Activated CD8-positive, alpha-beta memory T cell treated with anti-CD3 and anti-CD28 coated beads, Interleukin-2, amount 10 ng/mL, durations not matched to agents 7 days and 5 days (primary cell): ENCODE data around the gene NFIX. TPM values are rescaled to one million over a fixed set of nuclear protein-coding genes. Genes with fewer than 3 reads are reported as not detected.
A peak's percentile ranks its signal among the peaks of the same experiment; 100 is the strongest.

ENCODE experiments used
- ATAC-seq: fragments of 150-1000 bp; cut with Tn5 transposase; one replicate; pipeline ENCODE4 v1.10.0; 2021; ENCODE audit warnings: moderate library complexity
- CTCF ChIA-PET: fragments of 350-600 bp; sonication (Branson Sonifier 250); formaldehyde crosslinking; loops from one replicate; lab custom pipeline; 2021; ENCODE audit warnings: antibody characterized with exemption; lab: Charles Lee
- DNase-seq: peaks from one replicate; pipeline ENCODE4 v3.0.0-alpha.2; 2020
- H3K27ac Mint-ChIP-seq: one replicate; pipeline ENCODE4 v1.8.0; 2021; ENCODE audit warnings: mild to moderate bottlenecking, mixed read lengths
- H3K27me3 Mint-ChIP-seq: one replicate; pipeline ENCODE4 v1.8.0; 2021; ENCODE audit warnings: mixed read lengths
- H3K36me3 Mint-ChIP-seq: one replicate; pipeline ENCODE4 v1.8.0; 2021; ENCODE audit warnings: mild to moderate bottlenecking, mixed read lengths
- H3K4me1 Mint-ChIP-seq: one replicate; pipeline ENCODE4 v1.8.0; 2021; ENCODE audit warnings: mixed read lengths
- H3K4me3 Mint-ChIP-seq: one replicate; pipeline ENCODE4 v1.8.0; 2021; ENCODE audit warnings: mild to moderate bottlenecking, moderate library complexity, mixed read lengths
- H3K9me3 Mint-ChIP-seq: one replicate; pipeline ENCODE4 v1.8.0; 2022; ENCODE audit warnings: low read depth, mixed read lengths
- total RNA-seq, 2 experiments: library from RNA; stranded (reverse); gene quantifications; one replicate each; pipeline ENCODE4 v1.2.3, GENCODE V29; 2021

Gene NFIX
- total RNA-seq, 2 experiments from 2014 or later = 0.21 to 0.32 TPM

DNA sequence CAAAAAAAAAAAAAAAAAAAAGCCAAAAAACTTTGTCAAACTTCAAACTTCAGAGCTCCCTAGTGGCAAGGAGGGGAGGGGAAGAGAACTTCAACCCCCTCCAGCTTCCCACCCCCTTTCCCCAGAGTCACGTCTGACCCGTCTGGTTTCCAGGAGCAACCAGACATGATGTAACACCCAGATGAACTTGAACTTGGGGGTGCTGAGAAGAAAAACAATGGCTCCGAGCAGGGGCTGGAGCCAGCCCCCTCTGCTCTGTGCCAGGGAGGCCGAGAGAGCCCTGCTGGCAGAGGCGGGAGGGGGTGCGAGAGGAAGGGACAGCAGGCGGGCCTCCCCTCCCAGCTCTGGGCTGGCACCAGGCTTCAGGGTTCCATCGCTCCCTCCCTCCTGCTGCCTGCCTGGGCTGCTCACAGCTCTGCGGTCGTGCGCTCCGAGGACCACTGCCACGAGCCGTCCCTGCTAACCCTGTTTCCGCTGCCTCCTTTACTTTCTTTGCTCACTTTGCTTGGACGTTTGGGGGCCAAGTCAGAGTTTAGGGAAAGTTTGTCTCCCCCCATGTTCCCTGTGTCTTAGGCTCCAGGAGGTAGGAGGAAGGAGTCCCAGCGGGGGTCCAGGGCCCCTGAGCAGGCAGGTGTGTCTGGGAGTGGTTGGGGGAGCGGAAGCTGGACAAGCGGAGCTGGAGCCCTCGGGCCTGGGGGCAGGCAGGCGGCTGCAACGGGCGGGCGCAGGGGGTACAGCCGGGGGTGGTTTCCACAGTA is 96.3 kb downstream of the NFIX start:
- no peak for ATAC-seq
- no peak for DNase-seq
- Mint-ChIP-seq H3K4me3 (no peak overlapping the region), H3K9me3 (no peaks in the 10 kb centered on the region), H3K27me3 (peaks cover 27% of the 10 kb centered on the region), H3K36me3 (no peaks in the 10 kb centered on the region), H3K27ac (no peak overlapping the region), H3K4me1 (peaks cover 4% of the 10 kb centered on the region)
- CTCF ChIA-PET = interaction anchor here (0.7 to 8.5 kb wide), 5 partner anchors 58 to 529 kb away, joined by 3 to 178 read pairs (median 3); no protein-coding TSS in a partner anchor

DNA sequence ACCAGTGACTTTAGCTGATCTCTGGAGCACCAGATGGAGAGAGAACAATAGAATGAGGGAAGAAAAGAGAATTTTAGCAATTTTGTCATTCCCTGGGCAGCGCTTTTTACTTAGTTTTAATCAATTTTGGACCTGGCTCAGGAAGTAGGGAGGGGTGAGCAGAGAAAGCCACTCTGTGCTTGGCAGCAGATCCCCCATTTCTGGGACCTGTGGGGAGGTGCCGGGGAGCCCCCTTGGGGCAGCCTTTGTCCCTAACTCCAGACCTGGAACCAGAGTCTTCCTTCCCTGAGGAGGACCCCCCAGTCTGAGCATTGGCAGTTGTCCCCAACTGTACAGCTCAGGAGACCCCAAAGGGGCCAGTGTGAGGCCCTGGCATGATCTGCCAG is 96.9 kb downstream of the NFIX start:
- Mint-ChIP-seq H3K9me3 (no peaks in the 10 kb centered on the region), H3K27me3 (peaks cover 32% of the 10 kb centered on the region), H3K36me3 (no peaks in the 10 kb centered on the region), H3K27ac (no peak overlapping the region), H3K4me3 (no peak overlapping the region), H3K4me1 (peaks cover 8% of the 10 kb centered on the region)
- DNase-seq = no peak
- CTCF ChIA-PET = interaction anchor here (1.0 to 8.5 kb wide), 4 partner anchors 34 to 132 kb away, joined by 3 to 178 read pairs (median 9); no protein-coding TSS in a partner anchor
- no peak for ATAC-seq

DNA sequence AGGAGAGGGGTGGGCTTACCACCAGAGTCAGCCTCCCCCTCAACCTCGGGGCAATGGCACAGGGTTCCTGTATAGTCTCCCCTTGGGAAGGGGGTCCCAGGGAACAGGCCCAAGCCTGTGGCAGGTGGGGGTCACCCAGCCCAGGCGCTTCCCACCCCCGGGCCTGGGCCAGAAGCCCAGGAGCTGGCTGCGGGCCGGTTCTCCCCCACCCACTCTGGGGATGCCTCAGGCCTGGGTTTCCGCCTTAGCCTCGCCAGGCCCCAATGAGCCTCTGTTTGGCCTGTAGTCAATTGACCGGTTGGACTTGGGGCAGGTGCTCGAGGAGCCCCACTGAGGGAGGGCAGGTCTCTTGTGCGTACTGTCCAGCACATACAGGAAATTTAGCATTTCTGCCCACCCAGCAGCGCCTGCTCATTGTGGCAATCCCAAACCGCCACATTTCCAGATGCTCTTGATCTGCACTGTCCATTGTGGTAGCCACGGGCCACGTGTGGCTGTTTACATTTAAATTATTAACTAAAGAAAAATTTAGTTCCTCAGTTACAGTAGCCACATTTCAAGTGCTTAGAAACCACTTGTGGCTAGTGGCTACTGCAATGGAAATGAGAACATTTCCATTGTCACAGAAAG is 97.4 kb downstream of the NFIX start:
- ATAC-seq (no peak), DNase-seq (no peak)
- CTCF ChIA-PET = interaction anchor here (1.0 to 8.5 kb wide), 13 partner anchors 9 to 246 kb away, joined by 3 to 178 read pairs (median 11); partner anchors contain the start of genes DAND5 and FARSA
- no peak overlapping the region for H3K4me3 Mint-ChIP-seq
- H3K36me3 Mint-ChIP-seq = no peaks in the 10 kb centered on the region
- H3K27me3 Mint-ChIP-seq = peaks cover 36% of the 10 kb centered on the region
- H3K4me1 Mint-ChIP-seq = peaks cover 9% of the 10 kb centered on the region
- no peak overlapping the region for H3K27ac Mint-ChIP-seq
- H3K9me3 Mint-ChIP-seq = no peaks in the 10 kb centered on the region

DNA sequence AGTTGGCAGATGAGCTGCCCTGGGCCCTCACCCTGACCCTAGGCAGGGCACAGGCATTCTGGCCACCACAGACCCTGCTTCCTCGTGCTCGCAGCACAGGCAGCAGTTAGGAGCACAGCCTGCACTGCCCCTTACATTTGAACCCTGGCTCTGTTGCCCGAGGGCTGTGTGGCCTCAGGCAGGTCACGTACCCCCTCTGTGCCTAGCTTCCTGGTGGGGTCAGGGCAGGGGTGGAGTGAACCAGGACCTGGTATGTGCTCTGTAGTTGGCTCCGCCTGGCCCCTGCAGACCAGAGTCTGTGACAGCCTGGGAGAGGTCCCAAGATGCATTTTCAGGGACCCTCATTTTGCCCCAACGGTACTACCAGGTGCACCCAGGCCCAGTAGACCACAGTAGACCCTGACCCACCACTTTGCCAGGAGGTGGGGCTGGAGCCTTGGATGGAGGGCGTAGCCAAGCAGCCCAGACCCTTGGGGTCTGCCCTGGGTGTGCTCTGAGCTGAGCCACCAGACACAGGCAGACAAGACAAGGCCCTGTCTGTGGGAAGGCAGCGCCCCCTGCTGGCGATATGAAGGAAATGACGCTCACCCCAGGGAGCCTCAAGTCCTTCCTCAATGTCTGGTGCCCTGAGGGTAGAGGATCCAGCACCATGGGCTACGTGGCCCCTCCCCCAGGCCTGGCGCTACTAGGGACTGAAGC is 98.3 kb downstream of the NFIX start:
- DNase-seq (peak; percentile 85), ATAC-seq (peak; percentile 86)
- H3K27me3 Mint-ChIP-seq = peaks cover 42% of the 10 kb centered on the region
- peaks cover 12% of the 10 kb centered on the region for H3K4me1 Mint-ChIP-seq
- H3K27ac Mint-ChIP-seq = no peak overlapping the region
- no peak overlapping the region for H3K4me3 Mint-ChIP-seq
- CTCF ChIA-PET = interaction anchor here (0.7 to 8.5 kb wide), 27 partner anchors 10 to 246 kb away, joined by 3 to 178 read pairs (median 6); partner anchors contain the start of genes DAND5 and FARSA
- no peaks in the 10 kb centered on the region for H3K36me3 Mint-ChIP-seq
- no peaks in the 10 kb centered on the region for H3K9me3 Mint-ChIP-seq

DNA sequence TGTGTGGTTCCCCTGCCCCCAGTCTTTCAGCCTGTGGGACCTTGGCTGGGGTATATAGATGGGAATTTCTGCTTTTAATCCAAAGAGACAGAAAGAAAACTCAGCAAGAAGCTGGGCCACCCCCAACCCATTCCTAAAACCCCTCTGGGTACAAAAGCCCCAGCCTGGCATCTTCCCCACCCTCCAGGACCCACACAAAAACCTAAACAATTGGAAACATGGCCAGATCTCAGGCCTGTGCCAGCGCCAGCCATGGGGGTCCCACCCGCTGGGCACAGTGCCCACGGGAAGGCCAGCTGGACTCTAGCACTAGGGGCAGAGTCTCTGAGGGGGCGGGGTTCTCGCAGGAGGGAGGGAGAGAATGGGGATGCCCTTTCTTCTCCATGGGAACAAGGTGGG is 98.8 kb downstream of the NFIX start:
- peaks cover 16% of the 10 kb centered on the region for H3K4me1 Mint-ChIP-seq
- H3K36me3 Mint-ChIP-seq = no peaks in the 10 kb centered on the region
- ATAC-seq (no peak), DNase-seq (no peak)
- CTCF ChIA-PET = interaction anchor here (0.7 to 8.5 kb wide), 29 partner anchors 10 to 247 kb away, joined by 3 to 178 read pairs (median 5); partner anchors contain the start of genes DAND5 and FARSA
- H3K27ac Mint-ChIP-seq = no peak overlapping the region
- H3K9me3 Mint-ChIP-seq = no peaks in the 10 kb centered on the region
- H3K27me3 Mint-ChIP-seq = peaks cover 46% of the 10 kb centered on the region
- no peak overlapping the region for H3K4me3 Mint-ChIP-seq

DNA sequence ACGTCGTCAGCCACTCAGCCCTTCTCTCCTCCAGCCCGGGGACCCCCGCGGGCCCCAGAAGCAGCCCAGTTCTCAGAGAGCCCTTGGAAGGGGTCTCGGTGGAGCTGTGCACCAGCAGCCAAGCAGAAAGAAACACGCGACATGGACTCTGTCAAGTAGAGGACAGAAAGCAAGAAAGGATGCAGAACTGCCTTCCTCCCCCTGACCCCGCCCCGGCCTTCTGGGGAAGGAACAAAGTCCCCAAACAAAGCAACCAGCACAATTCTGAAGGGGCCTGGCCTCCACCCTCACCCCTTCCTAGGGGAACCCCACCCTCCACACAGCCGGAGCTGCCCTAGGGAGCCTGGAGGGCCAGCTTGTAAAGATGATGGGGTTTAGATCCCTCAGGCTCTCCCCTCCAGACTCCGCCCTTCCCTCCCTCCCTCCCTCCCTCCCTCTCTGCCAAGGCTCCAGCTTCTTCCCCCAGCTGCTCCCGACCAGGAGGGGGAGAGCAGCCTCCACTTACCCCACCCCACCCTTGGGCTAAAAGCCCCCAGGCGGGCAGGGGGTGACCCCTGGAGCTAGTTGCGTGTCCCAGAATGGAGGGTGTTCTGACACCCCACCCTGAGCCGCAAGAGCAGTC is 99.6 kb downstream of the NFIX start:
- no peak overlapping the region for H3K27ac Mint-ChIP-seq
- peaks cover 48% of the 10 kb centered on the region for H3K27me3 Mint-ChIP-seq
- ATAC-seq (no peak), DNase-seq (no peak)
- peaks cover 22% of the 10 kb centered on the region for H3K4me1 Mint-ChIP-seq
- H3K9me3 Mint-ChIP-seq = peaks cover under 1% of the 10 kb centered on the region
- H3K4me3 Mint-ChIP-seq = no peak overlapping the region
- CTCF ChIA-PET = interaction anchor here (0.6 to 8.5 kb wide), 18 partner anchors 10 to 248 kb away, joined by 3 to 178 read pairs (median 7); partner anchors contain the start of gene DAND5
- H3K36me3 Mint-ChIP-seq = peaks cover 1% of the 10 kb centered on the region

DNA sequence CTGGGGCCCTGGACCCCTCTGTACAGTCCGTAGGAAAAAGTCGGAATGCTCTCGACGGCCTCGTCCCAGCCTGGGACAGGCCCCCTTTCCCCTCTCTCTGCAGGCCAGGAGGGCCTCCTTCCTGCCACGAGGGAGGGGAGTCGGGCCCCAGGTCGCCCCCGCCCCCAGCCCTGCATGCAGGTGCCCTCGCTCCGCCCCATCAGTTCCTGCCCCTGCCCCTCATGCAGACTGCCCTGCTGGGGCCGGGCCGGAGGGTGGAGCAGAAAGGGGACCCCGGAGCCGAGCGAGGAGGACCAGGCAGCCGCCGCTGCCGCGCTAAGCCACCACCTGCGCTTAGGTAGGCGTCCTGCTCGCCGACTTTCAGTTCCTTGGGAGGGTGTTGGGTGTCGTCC is 100.1 kb downstream of the NFIX start:
- H3K4me3 Mint-ChIP-seq = no peak overlapping the region

DNA sequence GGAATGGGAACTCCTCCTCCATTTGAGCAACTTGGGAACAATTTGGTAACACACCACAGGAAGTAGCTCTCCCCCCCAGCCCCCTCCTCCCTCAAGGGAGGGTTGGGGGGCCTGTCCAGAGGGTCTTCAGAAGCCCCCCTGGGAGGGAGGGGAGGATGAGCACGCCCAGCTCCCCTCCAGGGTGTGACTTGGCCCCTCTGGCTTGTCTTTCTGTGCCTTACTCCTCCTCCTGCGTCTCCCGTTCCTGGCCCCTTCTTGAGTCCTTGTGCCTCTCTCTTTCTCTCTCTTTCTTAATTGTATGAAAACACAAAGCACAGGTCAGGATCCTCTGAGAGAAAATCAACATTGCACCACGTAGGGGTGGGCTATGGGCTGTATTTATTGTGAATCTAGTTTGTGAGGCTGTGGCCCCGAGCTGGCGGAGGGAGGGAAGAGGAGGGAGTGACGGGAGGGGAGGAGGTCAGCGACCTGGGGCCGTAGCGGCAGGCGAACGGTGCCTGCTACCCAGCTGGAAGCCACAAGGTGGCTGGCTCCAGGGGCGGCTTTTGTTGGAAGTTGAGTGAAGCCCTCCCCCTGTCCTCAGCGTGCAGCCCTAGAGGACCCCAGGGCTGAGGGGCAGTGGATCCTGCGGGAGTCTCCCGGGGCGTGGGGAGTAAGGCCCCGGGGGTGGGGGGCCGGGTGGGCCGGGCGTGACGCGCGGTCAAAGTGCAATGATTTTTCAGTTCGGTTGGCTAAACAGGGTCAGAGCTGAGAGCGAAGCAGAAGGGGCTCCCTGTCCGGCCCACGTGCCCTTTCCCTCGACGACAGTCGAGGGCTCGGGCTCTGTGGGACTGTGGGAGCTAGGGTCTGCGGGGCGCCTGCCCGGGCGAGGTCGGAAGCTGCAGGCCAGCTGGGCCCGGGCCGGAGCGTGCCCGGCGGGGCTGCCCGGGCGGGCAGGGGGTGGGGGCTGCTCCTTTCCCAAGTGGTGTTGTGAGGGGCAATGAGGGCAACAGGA is 101.0 kb downstream of the NFIX start:
- H3K9me3 Mint-ChIP-seq = peaks cover 4% of the 10 kb centered on the region
- H3K36me3 Mint-ChIP-seq = peaks cover 5% of the 10 kb centered on the region
- peaks cover 29% of the 10 kb centered on the region for H3K4me1 Mint-ChIP-seq
- H3K27ac Mint-ChIP-seq = no peak overlapping the region
- peak overlapping the region; percentile 5 for H3K4me3 Mint-ChIP-seq
- DNase-seq (no peak), ATAC-seq (no peak)
- CTCF ChIA-PET = interaction anchor here (0.7 to 8.5 kb wide), 11 partner anchors 9 to 211 kb away, joined by 3 to 178 read pairs (median 5); partner anchors contain the start of gene DAND5
- H3K27me3 Mint-ChIP-seq = peaks cover 52% of the 10 kb centered on the region

More for the DNA sequence above, 100.1 kb downstream of the NFIX start:
- Mint-ChIP-seq H3K9me3 (peaks cover 4% of the 10 kb centered on the region), H3K4me1 (peaks cover 27% of the 10 kb centered on the region), H3K27me3 (peaks cover 52% of the 10 kb centered on the region), H3K27ac (no peak overlapping the region), H3K36me3 (peaks cover 5% of the 10 kb centered on the region)
- no peak for DNase-seq
- CTCF ChIA-PET = interaction anchor here (0.6 to 8.5 kb wide), 13 partner anchors 9 to 210 kb away, joined by 3 to 178 read pairs (median 7); partner anchors contain the start of gene DAND5
- no peak for ATAC-seq

DNA sequence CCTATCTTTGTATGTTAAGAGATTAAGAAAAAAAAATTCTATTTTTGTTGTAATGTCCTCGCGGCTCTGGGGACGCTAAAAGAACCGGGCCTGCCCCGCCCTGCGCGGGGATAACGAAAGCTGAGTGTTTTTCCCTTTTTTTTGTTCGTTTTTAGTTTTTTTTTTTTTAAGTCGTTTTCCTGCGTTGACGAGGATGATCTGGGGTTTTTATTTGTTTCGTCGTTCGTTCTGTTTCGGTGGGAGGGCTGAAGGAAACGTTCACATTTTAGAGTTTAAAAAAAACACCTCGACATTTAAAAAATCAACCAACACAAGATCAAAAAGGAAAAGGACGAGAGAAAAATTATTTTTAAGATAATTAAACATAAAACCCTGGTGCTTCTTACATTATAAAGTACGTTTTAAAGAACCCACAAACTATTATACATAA is 101.8 kb downstream of the NFIX start:
- CTCF ChIA-PET = interaction anchor here (0.6 to 8.5 kb wide), 3 partner anchors 8 to 117 kb away, joined by 3 to 178 read pairs (median 5); no protein-coding TSS in a partner anchor
- Mint-ChIP-seq H3K4me1 (peaks cover 32% of the 10 kb centered on the region), H3K27ac (peak overlapping the region; percentile 40), H3K36me3 (peaks cover 5% of the 10 kb centered on the region), H3K9me3 (peaks cover 4% of the 10 kb centered on the region), H3K4me3 (no peak overlapping the region), H3K27me3 (peaks cover 51% of the 10 kb centered on the region)
- DNase-seq (no peak), ATAC-seq (no peak)

DNA sequence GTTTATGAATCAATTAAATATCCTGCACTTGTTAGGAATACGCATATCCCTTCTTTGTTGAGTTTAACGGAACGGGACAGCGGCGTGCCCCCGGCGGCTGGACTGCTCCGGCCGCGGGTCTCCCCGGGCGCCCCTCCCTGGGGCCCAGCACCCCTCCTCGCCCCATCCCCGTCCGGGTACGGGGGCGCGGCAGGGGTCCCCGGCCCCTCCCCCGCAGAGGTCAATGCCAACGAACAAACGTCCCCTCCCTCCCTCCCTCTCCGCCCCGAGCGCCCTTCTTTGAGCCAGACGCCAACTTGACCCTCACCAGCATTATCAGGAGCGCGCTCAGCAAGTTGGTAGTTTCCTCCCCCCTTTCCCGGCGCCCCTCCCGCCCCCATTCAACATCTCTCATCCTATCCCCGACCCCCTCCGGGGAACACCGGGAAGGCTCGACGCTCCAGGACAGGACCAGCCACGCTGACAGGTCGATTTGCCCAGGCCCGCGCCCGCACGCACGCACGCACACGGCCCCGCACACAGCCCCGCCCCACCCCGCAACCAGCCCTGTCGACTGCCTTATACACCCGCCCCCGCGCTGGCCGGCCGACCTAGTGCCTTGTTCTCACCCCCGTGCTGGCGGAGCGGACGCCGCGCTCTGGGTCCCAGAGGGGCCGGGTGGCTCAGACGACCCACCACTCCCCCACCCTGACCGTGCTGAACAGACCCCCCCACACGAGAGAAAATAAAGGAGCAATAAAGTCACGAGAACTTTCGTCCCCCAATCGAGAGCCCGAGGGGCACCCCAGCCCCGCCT is 102.4 kb downstream of the NFIX start:
- Mint-ChIP-seq H3K27me3 (peaks cover 49% of the 10 kb centered on the region), H3K9me3 (peaks cover 4% of the 10 kb centered on the region), H3K27ac (no peak overlapping the region), H3K36me3 (peaks cover 5% of the 10 kb centered on the region), H3K4me1 (peaks cover 36% of the 10 kb centered on the region), H3K4me3 (no peak overlapping the region)
- ATAC-seq = no peak
- no peak for DNase-seq
- CTCF ChIA-PET = interaction anchor here (0.6 to 8.5 kb wide), 2 partner anchors 74 to 118 kb away, joined by 3 to 178 read pairs; no protein-coding TSS in a partner anchor
